GM21447 (cell line): ENCODE data around the gene POTEF.
A peak's percentile ranks its signal among the peaks of the same experiment; 100 is the strongest.
"Not testable (repeated sequence)": the region's sequence is repeated elsewhere in the genome, so short reads cannot be mapped to it uniquely, and the experiment has no call there.

ENCODE experiments used
- ATAC-seq: cut with Tn5 transposase; IDR thresholded peaks from one replicate; pipeline ENCODE4 v1.9.1; 2021; ENCODE audit not compliant: unreplicated experiment

POTEF gene

GRCh38 chr2:130129120-130129829, at the start of gene POTEF:
TSS of gene POTEF (minus strand) at chr2:130129222. CDS start at chr2:130120515, 8,707 bp downstream.
- not testable (repeated sequence) for ATAC-seq

- ATAC-seq: peak; percentile 46
Measured at GRCh38 chr2:130174866-130175265, 45.8 kb upstream of the POTEF start.

DNA sequence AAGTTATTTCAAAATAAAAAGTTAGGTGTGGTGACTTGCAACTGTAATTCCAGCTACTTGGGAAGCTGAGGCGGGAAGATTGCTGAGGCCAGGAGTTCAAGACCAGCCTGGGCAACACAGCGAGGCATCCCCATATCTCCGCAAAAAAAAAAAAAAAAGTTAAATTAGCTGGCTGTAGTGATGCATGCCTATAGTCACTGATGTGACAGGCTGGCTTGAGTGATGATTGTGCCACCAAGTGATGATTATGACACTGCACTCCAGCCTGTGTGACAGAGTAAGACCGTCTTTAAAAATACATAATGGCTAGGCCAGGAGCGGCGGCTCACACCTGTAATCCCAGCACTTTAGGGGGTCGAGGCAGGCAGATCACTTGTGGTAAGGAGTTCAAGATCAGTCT, 40.9 kb upstream of the POTEF start:
- ATAC-seq: no peak

DNA sequence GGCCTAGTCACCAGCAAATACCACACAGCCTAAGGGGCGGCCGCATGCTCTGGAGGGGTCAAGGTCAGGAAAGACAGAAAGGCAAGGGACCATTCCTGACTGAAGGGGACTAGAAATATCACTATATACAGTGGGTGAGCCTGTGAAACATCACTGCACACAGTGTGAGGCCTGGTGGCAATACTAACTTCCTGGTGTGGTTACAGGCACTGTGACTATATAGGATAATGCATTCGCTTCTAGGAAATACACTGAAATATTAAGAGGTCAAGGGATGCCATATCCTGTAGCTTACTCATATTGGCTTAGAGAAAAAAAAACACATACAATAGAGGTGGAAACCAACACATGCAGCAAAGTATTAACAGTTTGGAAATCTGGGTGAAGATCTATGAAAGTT, 40.1 kb upstream of the POTEF start:
- ATAC-seq: not testable (repeated sequence)

DNA sequence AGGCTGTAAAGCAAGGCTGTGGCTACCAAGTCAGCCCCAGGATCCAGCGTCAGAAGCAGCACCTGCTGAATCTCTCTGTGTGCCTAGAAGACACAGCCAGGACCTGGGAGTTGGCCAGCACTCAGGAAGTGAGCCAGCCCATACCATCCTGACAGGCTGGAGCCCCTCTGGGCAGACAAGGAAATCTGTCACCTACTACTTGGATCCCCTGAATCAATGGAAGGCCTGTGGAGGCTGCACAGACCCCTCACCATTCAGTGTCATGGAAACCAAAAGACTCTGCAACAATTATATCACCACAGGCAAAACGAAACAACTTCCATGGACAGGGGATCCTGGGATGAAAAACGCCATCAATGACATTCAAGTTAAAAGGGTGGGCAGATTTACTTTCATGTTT, 37.6 kb upstream of the POTEF start:
- not testable (repeated sequence) for ATAC-seq

DNA sequence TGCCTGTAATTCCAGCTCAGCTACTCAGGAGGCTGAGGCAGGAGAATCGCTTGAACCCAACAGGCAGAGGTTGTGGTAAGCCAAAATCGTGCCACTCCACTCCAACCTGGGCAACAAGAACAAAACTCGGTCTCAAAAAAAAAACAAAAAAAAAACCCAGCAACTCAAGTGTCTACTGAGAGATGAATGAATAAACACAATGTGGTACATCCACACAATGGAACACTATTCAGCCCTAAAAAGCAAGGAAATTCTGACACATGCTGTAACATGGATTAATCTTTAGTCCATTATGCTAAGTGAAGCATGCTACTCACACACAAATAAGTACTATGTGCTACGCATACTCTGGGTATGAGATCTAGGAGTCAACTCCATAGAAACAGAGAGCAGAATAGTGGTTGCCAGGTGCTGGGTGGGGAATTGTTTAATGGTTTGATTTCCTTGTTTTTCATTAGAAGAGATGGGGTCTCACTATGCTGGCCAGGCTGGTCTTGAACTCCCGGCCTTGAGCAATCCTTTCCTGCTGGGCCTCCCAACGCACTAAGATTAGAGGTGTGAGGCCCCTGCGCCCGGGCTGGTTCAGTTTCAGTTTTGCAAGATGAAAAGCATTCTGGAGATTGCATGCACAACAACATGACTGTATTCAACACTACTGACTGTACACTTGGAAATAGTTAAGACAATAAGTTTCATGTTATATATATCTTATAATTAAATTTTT, 36.4 kb upstream of the POTEF start:
- ATAC-seq: no peak

DNA sequence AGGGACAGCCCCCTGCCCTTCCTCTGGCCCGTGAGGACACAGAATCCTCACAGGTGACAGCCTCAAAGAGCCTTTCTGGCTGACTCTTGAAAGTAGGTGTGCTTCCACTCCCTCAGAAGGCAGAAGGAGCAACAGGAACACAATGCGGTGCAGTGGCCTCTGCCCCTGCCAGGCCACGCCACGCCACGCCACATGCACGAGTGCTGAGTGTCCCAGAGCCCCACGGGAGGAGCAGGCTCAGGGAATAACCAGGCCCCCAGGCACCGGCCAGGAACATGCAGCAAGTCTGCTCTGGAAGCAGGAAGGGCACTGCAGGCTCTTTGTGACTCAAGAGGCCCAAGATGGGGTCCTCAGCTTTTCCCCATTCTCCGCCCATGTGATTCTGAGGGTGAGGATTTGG, 33.9 kb upstream of the POTEF start:
- ATAC-seq: no peak

GRCh38 chr2:130162486-130162885, 33.5 kb upstream of the POTEF start:
- ATAC-seq: not testable (repeated sequence)

DNA sequence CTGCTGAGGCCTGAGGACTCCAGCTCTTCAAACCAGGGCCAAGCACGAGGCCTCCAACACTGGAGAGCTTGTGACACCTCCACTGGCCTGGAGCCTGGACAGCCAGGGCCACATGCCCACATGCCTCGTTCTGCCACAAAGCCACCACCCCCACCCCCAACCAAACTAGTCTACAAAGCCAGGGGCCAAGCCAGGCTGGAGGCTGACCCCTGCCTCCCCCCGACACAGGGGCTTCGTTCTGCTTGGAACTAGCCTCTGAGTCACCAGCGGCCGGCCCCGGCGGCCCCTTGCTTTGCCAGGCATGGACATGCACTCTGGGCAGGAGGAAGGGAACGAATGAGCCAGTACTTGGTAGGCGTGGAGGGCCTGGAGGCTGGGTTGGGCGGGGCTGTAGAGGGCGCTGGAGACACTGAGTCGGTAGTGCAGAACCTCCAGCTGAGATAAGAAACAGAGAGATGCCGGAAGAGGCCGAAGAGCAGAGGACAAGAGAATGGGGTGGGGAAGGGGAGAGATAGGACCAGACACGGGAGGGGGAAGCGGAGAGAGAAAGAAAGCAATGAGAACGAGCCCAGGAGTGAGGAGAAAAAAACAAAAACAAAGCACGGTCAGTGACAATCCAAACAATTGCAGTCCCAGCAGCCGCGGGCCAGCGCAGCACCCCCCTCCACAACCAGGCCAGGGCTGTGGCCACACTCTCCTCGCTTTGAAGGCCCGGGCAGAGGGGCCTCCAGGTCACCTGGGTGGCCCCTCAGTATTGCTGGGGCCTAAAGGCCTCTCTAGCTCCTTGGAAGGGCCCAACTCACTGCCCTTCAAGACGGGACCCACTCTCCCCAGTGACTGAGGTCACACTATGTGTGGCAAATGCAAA, 32.0 kb upstream of the POTEF start:
- not testable (repeated sequence) for ATAC-seq

- no peak for ATAC-seq
Measured at GRCh38 chr2:130160131-130160530, 31.1 kb upstream of the POTEF start.

DNA sequence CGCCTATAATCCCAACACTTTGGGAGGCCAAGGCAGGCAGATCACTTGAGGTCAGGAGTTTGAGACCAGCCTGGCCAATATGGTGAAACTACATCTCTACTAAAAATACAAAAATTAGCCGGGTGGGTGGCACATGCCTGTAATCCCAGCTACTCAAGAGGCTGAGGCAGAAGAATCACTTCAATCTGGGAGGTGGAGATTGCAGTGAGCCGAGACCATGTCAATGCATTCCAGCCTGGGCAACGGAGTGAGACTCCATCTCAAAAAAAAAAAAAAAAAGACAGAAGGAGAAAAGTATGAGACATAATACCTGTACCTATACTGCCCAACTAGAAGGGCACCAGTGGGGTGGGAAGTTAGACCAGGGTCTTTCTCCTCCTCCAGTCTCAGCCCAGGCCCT, 30.4 kb upstream of the POTEF start:
- not testable (repeated sequence) for ATAC-seq

GRCh38 chr2:130158631-130159030, 29.6 kb upstream of the POTEF start:
- ATAC-seq: no peak

DNA sequence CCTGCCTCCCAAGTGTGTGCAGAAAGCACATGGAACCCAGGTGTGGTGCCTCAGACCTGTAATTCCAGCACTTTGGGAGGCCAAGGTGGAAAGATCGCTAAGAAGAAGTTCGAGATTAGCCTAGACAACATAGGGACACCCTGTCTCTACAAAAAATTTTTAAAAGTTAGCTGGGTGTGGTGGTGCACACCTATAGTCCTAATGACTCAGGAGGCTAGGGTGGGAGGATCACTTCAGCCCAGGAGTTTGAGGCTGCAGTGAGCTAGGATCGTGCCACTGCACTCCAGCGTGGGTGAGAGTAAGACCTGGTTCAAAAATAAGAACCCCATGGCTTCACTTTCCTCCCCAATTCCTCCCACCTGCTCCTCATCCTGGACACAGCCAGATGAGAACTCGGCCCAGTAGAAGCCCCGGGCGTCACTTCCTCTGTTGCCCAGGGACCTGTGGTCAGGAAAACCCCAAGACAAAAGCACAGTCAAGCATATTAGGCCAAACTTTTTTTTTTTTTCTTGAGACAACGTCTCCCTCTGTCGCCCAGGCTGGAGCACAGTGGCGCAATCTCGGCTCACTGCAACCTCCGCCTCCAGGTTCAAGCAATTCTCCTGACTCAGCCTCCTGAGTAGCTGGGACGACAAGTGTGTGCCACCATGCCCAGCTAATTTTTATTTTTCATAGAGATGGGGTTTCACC, 28.9 kb upstream of the POTEF start:
- peak; percentile 90 for ATAC-seq

GRCh38 chr2:130157354-130157753, 28.3 kb upstream of the POTEF start:
- peak; percentile 39 for ATAC-seq

DNA sequence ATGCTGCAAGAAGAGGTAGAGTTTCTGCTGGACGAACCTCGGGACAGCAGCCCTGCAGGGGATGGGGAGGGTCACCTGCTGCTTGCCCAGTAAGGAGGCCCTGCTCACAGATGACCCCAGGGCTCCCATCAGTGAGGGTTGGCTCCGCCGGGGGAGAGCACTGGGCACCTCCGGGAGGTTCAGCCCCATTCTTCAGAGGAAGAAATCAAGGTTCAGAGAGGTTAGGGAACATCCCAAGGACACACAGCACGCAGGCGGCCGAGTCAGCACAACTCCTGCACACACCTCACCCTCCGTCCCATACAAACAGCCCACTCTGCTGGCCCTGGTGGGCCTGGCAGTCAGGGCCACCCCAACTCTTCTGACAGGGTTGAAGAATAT, 27.6 kb upstream of the POTEF start:
- no peak for ATAC-seq

GRCh38 chr2:130155956-130156623, 27.1 kb upstream of the POTEF start:
- not testable (repeated sequence) for ATAC-seq

DNA sequence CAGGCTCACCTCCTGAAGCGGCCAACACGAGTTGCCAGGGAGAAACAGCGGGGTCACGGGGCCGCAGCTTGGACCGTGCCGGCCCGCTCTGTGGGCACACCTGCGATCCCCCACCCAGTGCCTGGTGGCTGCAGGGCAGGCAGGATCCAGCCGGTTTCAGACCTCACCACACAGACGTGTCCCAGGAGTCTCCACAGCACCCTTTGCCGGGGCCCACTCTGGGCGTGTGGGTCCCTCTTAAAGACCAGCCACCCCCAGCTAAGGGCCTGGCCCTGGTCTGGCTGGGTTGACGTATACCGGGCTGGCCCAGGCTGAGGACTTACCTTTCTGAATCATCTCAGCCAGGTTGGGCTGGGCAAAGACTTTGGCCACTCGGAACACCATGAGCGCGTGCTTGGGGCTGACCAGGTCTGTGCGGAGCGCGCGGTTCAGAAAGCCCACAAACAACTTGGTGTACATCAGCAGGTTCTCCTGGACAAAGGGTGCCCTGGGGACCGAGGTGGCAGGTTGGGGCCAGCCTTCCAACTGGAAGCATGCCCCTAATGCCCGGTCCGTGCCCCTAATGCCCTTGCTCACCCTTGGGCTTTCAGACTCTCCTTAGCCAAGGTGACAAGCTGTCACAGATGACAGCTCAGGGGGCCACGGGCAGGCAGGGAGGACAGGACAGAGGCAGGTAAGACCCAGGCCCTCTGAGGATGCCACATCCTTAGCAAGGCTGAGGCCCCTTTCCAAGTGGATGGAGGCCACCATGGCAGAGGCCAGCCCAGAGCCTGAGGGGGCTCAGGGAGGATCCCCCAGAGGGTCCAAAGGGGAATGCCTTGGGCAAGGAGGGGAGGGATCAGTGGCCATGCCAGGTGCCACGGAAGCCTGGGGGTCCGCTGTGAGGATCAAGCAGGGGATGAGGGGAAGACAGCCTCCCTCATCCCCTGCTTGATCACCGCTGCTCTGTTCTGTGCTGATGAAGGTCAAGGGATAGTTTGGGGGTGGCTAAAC, 26.0 kb upstream of the POTEF start:
- no peak for ATAC-seq

DNA sequence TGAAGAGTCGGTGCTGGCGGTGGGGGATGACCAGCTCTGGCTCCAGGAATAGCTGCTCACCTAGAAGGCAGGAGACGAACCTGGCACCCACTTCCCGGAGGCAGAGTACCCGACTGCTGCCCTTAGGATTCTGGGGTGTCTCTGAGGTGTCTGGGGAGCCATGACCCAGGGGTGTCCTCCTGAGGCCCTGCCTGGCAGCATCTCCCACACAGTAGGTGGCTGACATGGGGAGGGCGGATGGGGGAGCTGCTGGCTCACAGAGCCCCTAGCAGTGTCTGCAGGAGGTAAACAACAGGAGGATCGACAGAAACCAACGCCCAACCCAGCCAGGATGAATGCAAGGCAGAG, 25.4 kb upstream of the POTEF start:
- ATAC-seq: not testable (repeated sequence)

DNA sequence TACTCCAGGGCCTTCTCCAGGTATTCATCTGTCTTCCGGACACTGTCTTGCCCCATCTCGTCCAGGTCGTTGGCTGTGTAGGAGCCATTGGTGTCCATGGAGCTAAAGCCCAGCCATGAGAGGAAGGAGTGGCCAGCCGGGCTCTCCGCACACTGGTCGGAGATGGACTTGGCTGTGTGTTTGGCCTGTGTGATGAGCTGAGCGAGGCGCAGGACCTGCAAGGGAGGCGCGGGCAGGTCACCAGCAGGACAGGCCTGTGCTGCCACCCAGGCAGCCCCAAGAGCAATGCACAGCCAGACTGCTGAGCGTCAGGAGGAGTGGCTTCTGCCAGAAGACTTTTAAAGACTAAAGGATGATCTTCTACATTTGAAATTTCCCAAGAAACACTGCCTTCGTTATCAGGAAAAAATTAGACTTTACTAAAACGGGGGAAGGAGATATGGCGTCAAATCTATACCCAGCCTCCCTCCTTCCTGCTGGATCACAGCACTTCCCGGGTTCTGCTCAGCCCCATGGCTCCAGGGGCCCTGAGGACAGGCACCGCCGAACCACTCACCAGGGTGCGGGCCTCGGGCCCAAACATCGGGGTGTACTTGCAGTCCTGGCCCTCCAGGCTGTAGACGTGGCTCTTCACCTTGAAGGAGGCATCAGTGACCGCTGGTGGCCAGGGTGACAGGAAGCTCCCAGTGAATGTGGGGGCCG, 24.9 kb upstream of the POTEF start:
- ATAC-seq: not testable (repeated sequence)
